Prostate gland (tissue), 2 donors: Measurements from ENCODE around the gene GNL1. TPM values are rescaled to one million over a fixed set of nuclear protein-coding genes. Genes with fewer than 3 reads are reported as not detected.

Experiments
- DNase-seq: peaks from one replicate; pipeline ENCODE4 v3.0.0-alpha.2; 2019; ENCODE audit warnings: low spot score
- H3K27ac ChIP-seq, 2 donors: fragments of 200-600 bp; sonication (generic); 2 replicates each; pipeline ENCODE4 v1.5.1; 2017 to 2019
- H3K27me3 ChIP-seq: fragments of 200-600 bp; sonication (generic); replicated peaks from 2 replicates; pipeline ENCODE4 v1.5.1; 2019; ENCODE audit not compliant: insufficient read depth
- H3K36me3 ChIP-seq, 2 donors: fragments of 200-600 bp; sonication (generic); 1 replicate in 1 of 2; 2 replicates in 1 of 2; pipeline versions ENCODE4 v1.5.1 to v1.8.1; 2017 to 2019
- H3K4me1 ChIP-seq: fragments of 200-600 bp; sonication (generic); replicated peaks from 2 replicates; pipeline ENCODE4 v1.5.1; 2019
- H3K4me3 ChIP-seq, 2 donors: fragments of 200-600 bp; sonication (generic); 2 replicates each; pipeline ENCODE4 v1.5.1; 2017 to 2019
- H3K9me3 ChIP-seq: fragments of 200-600 bp; sonication (generic); 2 replicates; pipeline ENCODE4 v1.5.1; 2017
- POLR2A ChIP-seq: fragments of 450-650 bp; IDR thresholded peaks from one replicate; pipeline ENCODE4 v1.6.1; 2016; ENCODE audit warnings: antibody characterized with exemption, mild to moderate bottlenecking
- POLR2AphosphoS5 ChIP-seq: sonication (generic); formaldehyde crosslinking; IDR thresholded peaks from one replicate; pipeline ENCODE4 v1.6.1; 2017; ENCODE audit warnings: antibody characterized with exemption
- WGBS: methylation state at CpG from one replicate; pipeline ENCODE4 v1.1.5; 2018; 5-methylcytosine and 5-hydroxymethylcytosine counted together
- intact Hi-C: fragments of 100-400 bp; cut with DNase I; formaldehyde crosslinking; loops from one replicate; pipeline ENCODE4 v1.14.2; 2022
- microRNA counts, 2 donors: library from miRNA; unstranded; fragments of <30 nt; microRNA quantifications; one replicate each; lab custom pipeline; 2016 to 2017
- microRNA-seq: library from miRNA; unstranded; fragments of <30 nt; microRNA quantifications from one replicate; pipeline ENCODE4, GENCODE V29; 2016
- small RNA-seq, 2 donors: library from RNA; depleted of rRNA; stranded (forward); fragments of <200 nt; gene quantifications; one replicate each; pipeline ENCODE3, GENCODE V24; 2016
- total RNA-seq, 2 donors: library from RNA; depleted of rRNA; stranded (reverse); fragments of >200 nt; gene quantifications; one replicate each; pipeline ENCODE4 v1.1.0, GENCODE V29; 2016
- TF ChIP-seq, protein P1 (sequence below), 4 experiments: fragments of 200-600 bp in 2 of 4; fragments of 450-650 bp in 2 of 4; sonication (generic) in 2 of 4; IDR thresholded peaks; 1 replicate in 3 of 4; 2 replicates in 1 of 4; pipeline ENCODE4 v1.5.1; 2016 to 2019; ENCODE audit warnings: antibody characterized with exemption in 4 of 4, mild to moderate bottlenecking in 2 of 4, moderate library complexity in 2 of 4

GNL1 gene
- total RNA-seq, 2 donors from 2014 or later, result 38.3 to 56.4 TPM

DNA sequence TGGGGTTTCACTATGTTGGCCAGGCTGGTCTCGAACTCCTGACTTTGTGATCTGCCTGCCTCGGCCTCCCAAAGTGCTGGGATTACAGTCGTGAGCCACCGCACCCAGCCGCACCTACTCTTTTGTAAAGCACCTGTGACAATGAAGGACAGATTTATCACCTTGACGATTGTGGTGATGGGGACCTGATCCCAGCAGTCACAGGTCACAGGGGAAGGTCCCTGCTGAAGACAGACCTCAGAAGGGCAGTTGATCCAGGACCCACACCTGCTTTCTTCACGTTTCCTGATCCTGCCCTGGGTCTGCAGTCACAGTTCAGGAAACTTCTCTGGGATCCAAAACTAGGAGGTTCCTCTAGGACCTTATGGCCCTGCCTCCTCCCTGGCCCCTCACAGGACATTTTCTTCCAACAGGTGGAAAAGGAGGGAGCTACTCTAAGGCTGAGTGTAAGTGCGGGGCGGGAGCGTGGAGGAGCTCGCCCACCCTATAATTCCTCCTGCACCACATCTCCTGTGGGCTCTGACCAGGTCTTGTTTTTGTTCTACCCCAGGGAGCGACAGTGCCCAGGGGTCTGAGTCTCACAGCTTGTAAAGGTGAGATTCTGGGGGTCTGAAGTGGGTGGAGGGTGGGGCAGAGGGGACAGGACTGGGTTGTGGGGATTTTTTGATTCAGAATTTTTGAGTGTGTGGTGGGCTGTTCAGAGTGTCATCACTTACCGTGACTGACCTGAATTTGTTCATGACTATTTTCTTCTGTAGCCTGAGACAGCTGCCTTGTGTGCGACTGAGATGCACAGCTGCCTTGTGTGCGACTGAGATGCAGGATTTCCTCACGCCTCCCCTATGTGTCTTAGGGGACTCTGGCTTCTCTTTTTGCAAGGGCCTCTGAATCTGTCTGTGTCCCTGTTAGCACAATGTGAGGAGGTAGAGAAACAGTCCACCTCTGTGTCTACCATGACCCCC is 64.0 kb downstream of the GNL1 start:
- H3K36me3 ChIP-seq, result peaks cover 0 to 4% of the 10 kb centered on the region in 2 donors
- no peak overlapping the region for H3K27ac ChIP-seq
- intact Hi-C loops, result no loop called here
- TF ChIP-seq, protein P1, sequence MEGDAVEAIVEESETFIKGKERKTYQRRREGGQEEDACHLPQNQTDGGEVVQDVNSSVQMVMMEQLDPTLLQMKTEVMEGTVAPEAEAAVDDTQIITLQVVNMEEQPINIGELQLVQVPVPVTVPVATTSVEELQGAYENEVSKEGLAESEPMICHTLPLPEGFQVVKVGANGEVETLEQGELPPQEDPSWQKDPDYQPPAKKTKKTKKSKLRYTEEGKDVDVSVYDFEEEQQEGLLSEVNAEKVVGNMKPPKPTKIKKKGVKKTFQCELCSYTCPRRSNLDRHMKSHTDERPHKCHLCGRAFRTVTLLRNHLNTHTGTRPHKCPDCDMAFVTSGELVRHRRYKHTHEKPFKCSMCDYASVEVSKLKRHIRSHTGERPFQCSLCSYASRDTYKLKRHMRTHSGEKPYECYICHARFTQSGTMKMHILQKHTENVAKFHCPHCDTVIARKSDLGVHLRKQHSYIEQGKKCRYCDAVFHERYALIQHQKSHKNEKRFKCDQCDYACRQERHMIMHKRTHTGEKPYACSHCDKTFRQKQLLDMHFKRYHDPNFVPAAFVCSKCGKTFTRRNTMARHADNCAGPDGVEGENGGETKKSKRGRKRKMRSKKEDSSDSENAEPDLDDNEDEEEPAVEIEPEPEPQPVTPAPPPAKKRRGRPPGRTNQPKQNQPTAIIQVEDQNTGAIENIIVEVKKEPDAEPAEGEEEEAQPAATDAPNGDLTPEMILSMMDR (IDR thresholded peaks at IDR 0.05), result no peak
- TF ChIP-seq POLR2AphosphoS5 (no peak), POLR2A (no peak)
- DNase-seq, result no peak
- H3K9me3 ChIP-seq, result no peaks in the 10 kb centered on the region
- no peaks in the 10 kb centered on the region for H3K27me3 ChIP-seq
- no peak overlapping the region for H3K4me3 ChIP-seq
- no peaks in the 10 kb centered on the region for H3K4me1 ChIP-seq
- WGBS, result 86% methylated on average over 16 of the region's 16 CpGs

MicroRNAs within 50 kb of the gene (microRNA counts, 767-probe panel; counts per million panel counts)
- 431 to 1,631 counts per million in 2 donors for microRNA hsa-miR-877-5p (lab: Ali Mortazavi, UCI)

Small RNAs within 50 kb of the gene (microRNA-seq; reads per million reads assigned to microRNA genes)
- 75.2 reads per million, percentile 71 among the genes with 10 or more reads in this experiment for gene MIR877

Small RNAs within 50 kb of the gene (small RNA-seq; reads per million reads assigned to genes)
- gene MIR877, result 2.3 to 3.4 reads per million in 2 donors

Other genes starting within 250 kb of the GNL1 start
- gene TRIM39, start 229.6 kb downstream of the GNL1 start, total RNA-seq, result 10 to 100 TPM; 15.2 to 27.7 TPM
- gene RPP21, start 211.3 kb downstream of the GNL1 start, total RNA-seq, result 100 to 1,000 TPM in 1 of 2 donors, 10 to 100 TPM in 1; 86.7 to 121 TPM
- 100 to 1,000 TPM; 293 to 354 TPM for gene HLA-E, start 67.0 kb downstream of the GNL1 start, total RNA-seq
- gene PRR3, start 806 bp upstream of the GNL1 start, total RNA-seq, result 10 to 100 TPM in 1 of 2 donors, 1 to 10 TPM in 1; 8.6 to 11.7 TPM
- gene ABCF1, start 15.0 kb upstream of the GNL1 start, total RNA-seq, result 10 to 100 TPM; 42.3 to 49.2 TPM
- gene PPP1R10, start 60.8 kb upstream of the GNL1 start, total RNA-seq, result 10 to 100 TPM; 40.0 to 51.0 TPM
- gene MRPS18B, start 61.4 kb upstream of the GNL1 start, total RNA-seq, result 10 to 100 TPM; 63.6 to 69.2 TPM
- gene ATAT1, start 70.4 kb upstream of the GNL1 start, total RNA-seq, result 10 to 100 TPM in 1 of 2 donors, 1 to 10 TPM in 1; 8.7 to 11.0 TPM
- 10 to 100 TPM; 12.8 to 18.5 TPM for gene C6orf136, start 90.6 kb upstream of the GNL1 start, total RNA-seq
- gene DHX16, start 116.5 kb upstream of the GNL1 start, total RNA-seq, result 10 to 100 TPM; 26.4 to 41.0 TPM
- gene PPP1R18, start 130.2 kb upstream of the GNL1 start, total RNA-seq, result 10 to 100 TPM; 12.2 to 21.9 TPM
- gene NRM, start 134.5 kb upstream of the GNL1 start, total RNA-seq, result 1 to 10 TPM; 5.9 to 7.3 TPM
- 10 to 100 TPM; 20.5 to 26.3 TPM for gene MDC1, start 160.8 kb upstream of the GNL1 start, total RNA-seq
- 100 to 1,000 TPM; 196 to 270 TPM for gene TUBB, start 163.9 kb upstream of the GNL1 start, total RNA-seq
- 100 to 1,000 TPM; 117 to 133 TPM for gene FLOT1, start 186.2 kb upstream of the GNL1 start, total RNA-seq
- gene IER3, start 188.1 kb upstream of the GNL1 start, total RNA-seq, result 10 to 100 TPM; 13.9 to 26.4 TPM